GM18505 (cell line): ENCODE measurements around the gene ANO2.

ENCODE experiments used
- ATAC-seq: cut with Tn5 transposase; IDR thresholded peaks from one replicate; pipeline ENCODE4 v1.9.1; 2021; ENCODE audit not compliant: unreplicated experiment
- POLR2A ChIP-seq: IDR thresholded peaks from 4 replicates; pipeline ENCODE4 v1.6.1; 2011; ENCODE audit warnings: borderline replicate concordance; ENCODE audit not compliant: insufficient read depth, insufficient read length; ENCODE audit errors: extremely low read depth

ANO2 gene

GRCh38 chr12:5916785-5917290 is 28.2 kb downstream of the ANO2 start:
- no peak for ATAC-seq
- TF ChIP-seq POLR2A: no peak

- ATAC-seq: no peak
- no peak for TF ChIP-seq POLR2A
These were observed 29.5 kb downstream of the ANO2 start for GRCh38 chr12:5915511-5915910.

GRCh38 chr12:5914387-5915149 is 30.5 kb downstream of the ANO2 start:
- no peak for TF ChIP-seq POLR2A
- no peak for ATAC-seq

- no peak for TF ChIP-seq POLR2A
- ATAC-seq: no peak
These were observed 31.7 kb downstream of the ANO2 start for GRCh38 chr12:5913387-5913786.

- TF ChIP-seq POLR2A: no peak
- ATAC-seq: no peak
These were observed 32.4 kb downstream of the ANO2 start for GRCh38 chr12:5912437-5913334.

- no peak for TF ChIP-seq POLR2A
- ATAC-seq: no peak
These were observed 33.0 kb downstream of the ANO2 start for GRCh38 chr12:5912011-5912410.

- no peak for ATAC-seq
- TF ChIP-seq POLR2A: no peak
These were observed 34.1 kb downstream of the ANO2 start for GRCh38 chr12:5910790-5911548.

- no peak for ATAC-seq
- no peak for TF ChIP-seq POLR2A
These were observed 35.5 kb downstream of the ANO2 start for GRCh38 chr12:5909560-5909959.

- TF ChIP-seq POLR2A: no peak
- ATAC-seq: no peak
These were observed 36.8 kb downstream of the ANO2 start for GRCh38 chr12:5908251-5908650.

- TF ChIP-seq POLR2A: no peak
- no peak for ATAC-seq
These were observed 37.3 kb downstream of the ANO2 start for GRCh38 chr12:5907807-5908206.

GRCh38 chr12:5905757-5906156 is 39.3 kb downstream of the ANO2 start:
- no peak for ATAC-seq
- no peak for TF ChIP-seq POLR2A

- no peak for ATAC-seq
- TF ChIP-seq POLR2A: no peak
These were observed 40.1 kb downstream of the ANO2 start for GRCh38 chr12:5904969-5905368.

- no peak for TF ChIP-seq POLR2A
- no peak for ATAC-seq
These were observed 40.6 kb downstream of the ANO2 start for GRCh38 chr12:5904441-5904840.
